GM19463 (cell line): ENCODE results near the gene SPSB1.
"Not testable (repeated sequence)": the region's sequence is repeated elsewhere in the genome, so short reads cannot be mapped to it uniquely, and the experiment has no call there.

ENCODE experiments used
- ATAC-seq: cut with Tn5 transposase; IDR thresholded peaks from one replicate; pipeline ENCODE4 v1.9.1; 2021; ENCODE audit warnings: mild to moderate bottlenecking, moderate library complexity; ENCODE audit not compliant: unreplicated experiment

SPSB1 gene

DNA sequence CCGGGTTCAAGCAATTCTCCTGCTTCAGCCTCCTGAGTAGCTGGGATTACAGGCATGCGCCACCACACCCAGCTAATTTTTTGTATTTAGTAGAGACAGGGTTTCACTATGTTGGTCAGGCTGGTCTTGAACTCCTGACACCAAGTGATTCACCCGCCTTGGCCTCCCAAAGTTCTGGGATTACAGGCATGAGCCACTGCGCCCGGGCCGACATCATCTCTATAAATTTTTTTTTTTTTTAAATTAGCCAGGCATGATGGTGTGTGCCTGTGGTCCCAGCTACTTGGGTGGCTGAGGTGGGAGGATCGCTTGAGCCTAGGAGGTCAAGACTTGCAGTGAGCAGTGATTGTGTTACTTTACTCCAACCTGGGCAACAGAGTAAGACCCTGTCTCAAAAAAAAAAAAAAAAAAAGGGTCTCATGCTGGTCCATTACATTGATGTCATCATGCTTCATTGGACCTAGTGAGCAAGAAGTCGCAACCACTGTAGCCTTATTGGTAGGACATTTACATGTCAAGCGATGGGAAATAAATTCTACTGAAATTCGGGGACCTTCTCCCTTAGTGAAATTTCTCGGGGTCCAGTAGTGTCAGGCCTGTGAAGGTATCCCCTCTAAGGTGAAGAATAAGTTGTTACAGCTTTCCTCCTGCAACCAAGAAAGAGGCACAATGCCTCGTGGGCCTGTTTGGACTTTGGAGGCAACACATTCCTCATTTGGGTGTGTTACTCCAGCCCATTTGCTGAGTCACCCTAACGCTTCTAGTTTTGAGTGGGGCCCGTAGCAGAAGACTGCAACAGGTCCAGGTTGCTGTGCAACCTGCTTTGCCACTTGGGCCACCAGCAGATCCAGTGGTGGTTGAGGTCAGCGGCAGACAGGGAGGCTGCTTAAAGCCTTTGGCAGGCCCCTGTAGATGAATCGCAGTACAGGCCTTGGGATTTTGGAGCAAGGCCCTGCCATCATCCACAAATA lies 7.2 kb downstream of the SPSB1 start:
- ATAC-seq: not testable (repeated sequence)

DNA sequence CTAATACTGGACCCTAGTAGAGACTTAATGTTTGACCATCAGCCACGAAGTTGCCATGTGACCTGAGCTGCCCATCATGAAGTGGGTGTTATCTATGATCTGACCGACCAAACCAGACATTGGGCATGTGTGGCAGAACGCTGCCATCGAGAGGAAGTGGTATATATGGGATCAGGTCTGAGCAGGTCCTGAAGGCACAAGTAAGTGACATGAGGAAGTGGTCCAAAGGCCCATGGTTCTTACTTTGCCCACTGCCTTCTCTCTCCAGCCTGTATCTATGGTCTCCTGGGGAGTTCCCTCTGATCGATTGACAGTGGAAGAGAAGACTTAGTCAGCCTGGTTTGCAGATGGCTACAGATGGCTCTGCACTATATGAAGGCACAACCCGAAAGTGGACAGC lies 7.9 kb downstream of the SPSB1 start:
- ATAC-seq: no peak

DNA sequence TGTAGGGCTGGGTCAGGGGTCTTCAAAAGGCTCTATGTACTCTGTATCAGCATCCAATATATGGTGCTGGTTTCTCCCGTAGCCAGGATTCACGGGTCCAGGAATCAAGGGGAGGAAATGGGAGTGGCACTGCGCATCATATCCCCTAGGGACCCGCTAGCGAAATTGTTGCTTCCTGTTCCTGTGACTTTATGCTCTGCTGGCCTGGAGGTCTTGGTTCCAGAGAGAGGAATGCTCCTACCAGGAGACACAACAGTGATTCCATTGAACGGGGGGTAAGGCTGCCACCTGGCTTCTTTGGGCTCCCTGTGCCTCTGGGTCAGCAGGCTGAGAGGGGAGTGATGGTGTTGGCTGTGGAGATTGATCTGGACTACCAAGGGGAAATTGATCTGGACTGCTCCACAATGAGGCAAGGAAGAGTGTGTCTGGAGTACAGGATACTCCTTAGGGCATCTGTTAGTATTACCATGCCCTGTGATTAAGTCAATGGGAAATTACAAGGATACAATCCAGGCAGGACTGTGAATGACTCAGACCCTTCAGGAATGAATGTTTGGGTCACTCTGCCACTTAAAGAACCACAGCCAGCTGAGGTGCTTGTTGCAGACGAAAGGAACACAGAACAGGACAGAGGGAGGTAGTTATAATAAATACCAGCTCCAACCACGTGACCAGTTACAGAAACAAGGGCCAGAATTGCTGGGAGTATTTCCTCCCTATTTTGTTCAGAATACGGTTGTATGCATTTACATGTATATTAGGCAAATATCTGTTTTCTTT lies 10.2 kb downstream of the SPSB1 start:
- ATAC-seq: no peak

DNA sequence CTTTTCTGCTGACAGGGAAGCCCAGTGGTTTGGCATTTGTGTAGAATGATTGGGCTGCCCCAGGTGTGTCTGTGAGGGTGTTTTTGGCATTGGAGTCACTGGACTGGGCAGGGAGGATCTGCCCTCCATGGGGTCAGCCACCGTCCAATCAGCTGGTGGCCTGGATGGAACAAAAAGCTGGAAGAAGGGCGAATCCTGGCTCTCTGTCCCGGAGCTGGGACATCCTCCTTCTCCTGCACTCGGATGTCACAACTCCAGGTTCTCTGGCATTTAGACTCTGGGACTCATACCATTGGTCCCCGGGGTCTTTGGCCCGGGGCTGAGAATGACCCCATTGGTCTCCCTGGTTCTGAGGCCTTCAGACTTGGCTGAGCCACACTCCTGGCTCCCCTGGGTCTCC lies 11.2 kb downstream of the SPSB1 start:
- ATAC-seq: no peak

DNA sequence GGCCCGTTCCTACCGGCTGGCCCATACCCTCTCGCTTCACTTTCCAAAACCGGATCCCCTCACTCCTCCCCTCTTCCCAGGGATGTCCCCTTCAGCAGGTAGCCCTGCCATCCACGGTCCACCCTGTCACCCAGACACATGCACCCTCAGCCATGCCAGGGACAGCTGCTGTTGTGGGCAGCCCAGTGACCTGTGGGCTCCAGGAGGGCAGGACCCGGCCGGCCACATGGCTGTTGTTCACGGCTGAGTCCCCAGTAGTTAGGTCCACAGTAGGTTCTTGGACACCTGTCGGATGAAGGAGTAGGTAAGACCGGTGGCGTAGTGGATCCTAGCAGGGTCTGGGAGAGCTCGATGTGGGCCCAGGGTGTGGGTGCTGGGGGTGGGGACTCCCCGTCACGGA lies 12.5 kb downstream of the SPSB1 start:
- no peak for ATAC-seq

DNA sequence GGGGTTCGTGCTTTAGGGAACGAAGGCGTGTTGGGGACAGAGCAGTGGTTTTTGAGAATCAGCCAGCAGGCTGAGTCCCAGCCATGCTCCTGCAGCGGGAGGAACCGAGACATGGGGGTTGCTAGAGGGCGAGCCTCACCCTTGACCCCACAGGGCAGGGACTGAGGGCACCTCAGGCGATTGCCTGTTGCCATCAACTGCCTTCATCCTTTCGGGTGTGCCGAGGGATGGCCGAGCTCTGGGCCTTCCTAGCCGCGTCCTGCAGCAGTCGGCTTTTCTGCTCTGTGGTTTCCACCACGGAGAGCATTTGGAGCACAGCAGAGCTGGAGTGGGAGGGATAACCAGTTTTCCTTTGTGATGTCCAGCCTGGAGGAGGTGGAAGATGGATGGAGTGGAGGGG lies 13.3 kb downstream of the SPSB1 start:
- ATAC-seq: no peak

DNA sequence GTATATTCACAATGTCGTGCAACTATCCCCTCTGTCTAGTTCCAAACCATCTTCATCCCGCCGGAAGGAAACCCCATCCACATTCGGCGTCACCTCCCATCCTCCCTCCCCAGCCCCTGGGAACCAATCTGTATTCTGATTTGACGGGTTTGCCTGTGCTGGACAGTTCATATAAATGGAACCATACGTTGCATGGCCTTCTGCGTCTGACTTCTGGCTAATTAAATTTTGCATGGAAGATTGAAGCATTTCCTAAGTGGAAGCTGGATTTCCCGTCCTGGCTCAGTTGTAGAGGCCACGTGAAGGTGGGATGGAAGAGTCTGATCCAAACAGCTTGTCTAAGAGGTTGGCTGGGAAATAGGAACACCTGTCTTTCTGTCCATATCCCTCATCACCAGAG lies 14.6 kb downstream of the SPSB1 start:
- ATAC-seq: no peak

DNA sequence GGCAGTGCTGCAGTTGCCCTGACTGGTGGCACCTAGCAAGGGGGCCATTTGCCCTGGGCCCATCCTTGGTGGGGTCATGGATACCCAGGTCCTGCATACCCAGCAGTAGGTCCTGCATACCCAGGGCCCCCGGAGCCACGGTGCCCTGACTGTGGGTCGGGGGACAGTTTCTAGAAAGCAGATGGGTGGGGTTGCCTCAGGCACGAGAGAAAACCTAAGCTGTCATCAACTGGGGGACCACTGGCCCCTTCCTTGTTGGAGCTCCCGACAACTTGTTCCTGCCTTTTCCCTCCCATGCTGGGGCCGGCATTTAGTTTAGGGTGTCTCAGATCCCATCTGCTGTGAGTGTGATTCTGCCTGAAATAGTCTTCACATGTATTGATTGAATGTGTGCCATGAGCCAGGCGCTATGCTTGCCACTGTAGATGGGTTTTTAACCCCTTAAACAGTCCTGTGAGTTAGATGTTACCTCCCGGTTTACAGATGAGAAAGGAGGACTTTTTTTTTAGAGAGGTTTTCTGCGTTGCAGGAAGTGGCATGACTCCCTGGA lies 15.6 kb downstream of the SPSB1 start:
- no peak for ATAC-seq

DNA sequence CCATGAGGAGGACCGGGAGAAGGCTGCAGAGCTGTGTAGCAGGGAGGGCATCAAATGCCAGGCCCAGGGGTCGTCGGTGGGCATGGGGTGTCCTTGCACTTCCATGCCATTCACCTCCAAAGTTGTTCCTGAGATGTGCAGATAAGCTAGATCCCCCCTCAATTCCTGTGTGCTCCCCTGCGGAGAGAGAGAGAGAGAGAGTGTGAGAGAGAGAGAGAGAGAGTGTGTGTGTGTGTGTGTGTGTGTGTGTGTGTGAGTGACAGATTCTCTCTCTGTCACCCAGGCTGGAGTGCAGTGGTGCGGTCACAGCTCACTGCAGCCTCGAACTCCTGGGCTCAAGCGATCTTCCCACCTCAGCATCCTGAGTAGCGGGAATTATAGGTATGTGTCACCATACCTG lies 16.4 kb downstream of the SPSB1 start:
- ATAC-seq: no peak

DNA sequence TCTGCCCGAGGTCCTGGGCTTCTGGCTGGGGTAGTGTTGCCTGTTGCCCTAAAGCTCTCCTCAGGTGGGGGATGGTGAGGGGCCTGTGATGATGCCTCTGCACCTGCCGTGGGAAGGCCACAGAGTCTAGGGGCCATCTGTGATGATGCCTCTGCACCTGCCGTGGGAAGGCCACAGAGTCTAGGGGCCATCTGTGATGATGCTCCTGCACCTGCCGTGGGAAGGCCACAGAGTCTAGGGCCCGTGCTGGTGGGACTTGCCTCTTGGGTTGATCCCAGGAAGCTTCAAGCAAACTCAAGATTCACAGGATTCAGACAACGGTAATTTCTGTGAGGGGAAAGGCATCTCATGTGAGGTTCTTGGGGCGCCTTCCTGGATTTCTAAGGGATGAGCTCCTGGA lies 17.3 kb downstream of the SPSB1 start:
- no peak for ATAC-seq

DNA sequence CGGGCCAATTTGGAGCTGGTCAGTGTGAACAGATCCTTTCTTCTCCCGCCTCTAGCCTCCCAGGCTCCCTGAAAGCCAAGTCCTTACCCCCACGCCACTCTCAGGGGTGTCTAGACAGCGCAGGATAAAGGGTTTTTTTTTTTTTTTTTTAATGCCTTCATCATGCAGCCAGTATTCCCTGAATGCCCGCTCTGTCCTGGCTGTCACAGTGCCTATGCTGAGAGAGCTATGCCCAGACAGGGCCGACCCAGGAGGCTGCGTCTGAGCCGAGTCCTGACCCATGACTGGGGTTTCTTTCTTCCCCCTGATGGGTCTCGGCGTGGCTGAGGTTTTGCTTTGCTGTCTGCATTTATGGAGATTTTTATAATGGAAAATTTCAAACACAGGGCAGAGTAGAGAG lies 18.3 kb downstream of the SPSB1 start:
- no peak for ATAC-seq

DNA sequence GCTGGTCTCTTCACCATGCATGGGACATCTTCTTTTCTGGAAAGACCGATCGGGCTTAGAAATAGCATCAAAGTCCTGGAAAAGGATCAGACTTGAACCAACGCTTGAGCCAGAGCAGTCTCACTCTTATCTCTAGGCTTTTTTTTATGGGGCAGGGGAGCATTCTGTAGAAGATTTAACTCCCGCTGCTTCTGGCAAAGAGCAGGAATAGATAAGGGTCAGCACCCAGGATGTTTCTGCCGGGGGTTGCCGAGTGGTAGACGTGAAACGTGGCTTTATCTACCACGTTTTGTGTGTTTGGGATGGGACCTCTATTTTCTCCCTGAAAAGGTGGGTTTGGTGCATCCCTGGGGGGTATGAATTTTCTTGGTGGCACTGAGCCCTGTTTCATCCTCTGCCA lies 18.8 kb downstream of the SPSB1 start:
- no peak for ATAC-seq

DNA sequence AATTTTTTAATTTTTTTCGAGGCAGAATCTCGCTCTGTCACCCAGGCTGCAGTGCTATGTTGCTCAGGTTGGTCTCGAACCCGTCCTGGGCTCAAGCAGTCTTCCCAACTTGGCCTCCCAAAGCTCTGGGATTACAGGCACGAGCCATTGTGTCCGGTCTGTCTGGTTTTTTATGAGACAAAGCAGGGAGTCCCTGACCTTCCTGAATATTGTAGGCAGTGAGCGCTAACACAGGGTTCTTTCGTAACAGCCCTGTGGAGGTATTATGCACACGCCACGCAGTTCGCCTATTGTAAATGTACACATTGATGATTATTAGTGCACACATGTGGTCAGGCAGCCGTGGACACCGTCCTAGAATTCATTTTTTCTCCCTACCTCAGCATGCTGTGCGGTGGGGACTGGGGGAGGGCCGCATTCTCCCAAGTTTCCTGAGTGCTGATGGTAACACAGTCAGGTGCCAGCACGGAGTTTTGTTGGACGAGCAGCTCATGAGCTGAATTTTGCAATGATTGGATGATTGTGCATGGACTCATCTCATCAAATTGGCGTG lies 19.6 kb downstream of the SPSB1 start:
- no peak for ATAC-seq

DNA sequence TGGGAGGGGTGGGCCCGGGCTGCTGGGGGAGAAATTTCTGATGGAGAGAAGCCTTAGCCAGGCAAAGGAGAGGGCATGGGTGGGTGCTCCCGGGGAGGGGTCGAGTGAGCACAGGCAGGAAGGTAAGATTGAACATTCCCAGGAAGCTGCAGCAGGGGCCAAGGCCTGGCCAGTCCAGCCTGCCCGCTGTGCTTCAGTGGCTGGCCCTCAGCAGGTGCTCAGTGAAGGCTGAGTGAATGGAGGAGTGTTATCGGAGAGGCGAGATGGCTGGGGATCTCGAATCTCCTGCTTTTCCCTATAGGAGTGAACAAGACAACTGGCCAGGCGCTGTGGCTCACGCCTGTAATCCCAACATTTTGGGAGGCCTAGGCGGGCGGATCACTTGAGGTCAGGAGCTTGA lies 20.9 kb downstream of the SPSB1 start:
- ATAC-seq: no peak

DNA sequence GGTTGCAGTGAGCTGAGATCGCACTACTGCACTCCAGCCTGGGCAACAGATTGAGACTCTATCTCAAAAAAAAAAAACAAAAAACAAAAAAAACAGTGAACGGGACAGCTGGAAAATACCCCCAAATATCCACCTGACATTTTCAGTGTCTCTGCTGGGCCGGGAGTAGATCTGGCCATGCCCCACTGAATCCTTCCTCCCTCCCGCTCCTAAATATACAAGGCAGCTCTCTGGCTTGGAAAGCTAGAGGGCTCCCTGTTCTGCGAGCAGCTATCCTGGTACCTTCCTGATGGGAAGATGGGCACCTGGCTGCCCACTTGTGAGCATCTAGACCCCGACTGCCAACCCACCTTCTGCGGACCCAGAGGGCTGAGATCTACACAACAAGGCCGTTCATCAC lies 21.4 kb downstream of the SPSB1 start:
- ATAC-seq: no peak

DNA sequence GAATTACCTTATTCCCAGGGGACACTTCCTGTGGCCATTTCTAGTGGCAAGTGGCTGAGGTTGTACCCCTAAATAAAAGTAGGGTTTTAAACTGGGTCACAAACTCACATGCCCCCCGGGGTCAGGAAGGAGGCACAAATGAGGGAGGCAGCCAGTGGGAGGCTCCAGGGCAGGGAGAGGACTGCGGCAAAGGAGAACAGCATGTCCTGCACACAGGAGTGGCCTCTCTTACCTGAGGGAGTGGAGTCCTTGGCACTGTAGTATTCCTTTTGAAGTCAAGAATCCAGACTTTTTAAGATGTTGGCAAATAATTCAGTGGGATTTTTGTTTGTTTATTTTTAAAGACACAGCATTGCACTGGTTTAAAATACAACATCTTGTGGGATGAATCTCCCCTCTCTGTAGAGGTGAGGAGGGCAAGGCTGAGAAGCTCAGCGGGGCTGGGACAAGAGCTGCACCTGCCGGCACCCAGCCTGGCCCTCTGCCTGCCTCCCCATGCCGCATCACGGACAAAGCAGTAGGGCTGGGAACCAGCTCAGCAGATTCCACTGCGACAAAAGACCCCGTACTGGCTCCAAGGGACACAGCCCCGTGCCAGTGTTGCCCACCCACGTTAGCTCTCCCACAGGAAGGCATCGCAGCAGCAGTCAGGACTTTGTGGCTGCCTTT lies 22.2 kb downstream of the SPSB1 start:
- no peak for ATAC-seq

DNA sequence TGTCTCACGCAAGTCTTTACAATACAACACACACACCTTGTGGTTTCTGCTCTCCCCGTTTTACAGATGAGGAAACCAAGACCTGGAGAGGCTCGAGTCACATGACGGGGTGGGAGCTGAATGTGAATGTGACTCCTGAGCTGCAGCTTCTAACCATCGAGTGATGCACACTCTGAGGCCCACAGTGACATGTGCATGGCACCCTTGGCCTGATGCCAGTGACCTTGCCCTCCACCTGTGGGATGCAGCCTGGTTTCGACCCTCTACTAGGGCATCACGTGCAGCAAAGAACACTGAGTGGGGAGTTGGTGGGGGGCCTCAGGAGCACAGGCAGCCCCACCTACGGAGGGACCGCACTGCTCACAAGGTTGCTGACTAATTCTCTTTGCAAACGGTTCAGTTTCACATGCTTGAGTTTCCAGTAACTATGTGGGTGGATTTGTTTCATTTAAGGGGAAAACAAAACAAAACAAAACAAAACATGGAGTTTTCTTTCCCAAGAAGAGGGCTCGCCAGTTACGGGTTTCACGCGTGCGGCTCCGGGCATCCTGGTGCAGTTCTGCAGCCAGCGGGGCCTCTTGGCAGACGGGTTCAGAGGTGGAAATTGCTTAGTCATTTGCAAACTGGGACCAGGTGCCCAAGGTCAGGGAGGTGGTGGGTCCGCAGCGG lies 22.9 kb downstream of the SPSB1 start:
- ATAC-seq: no peak

DNA sequence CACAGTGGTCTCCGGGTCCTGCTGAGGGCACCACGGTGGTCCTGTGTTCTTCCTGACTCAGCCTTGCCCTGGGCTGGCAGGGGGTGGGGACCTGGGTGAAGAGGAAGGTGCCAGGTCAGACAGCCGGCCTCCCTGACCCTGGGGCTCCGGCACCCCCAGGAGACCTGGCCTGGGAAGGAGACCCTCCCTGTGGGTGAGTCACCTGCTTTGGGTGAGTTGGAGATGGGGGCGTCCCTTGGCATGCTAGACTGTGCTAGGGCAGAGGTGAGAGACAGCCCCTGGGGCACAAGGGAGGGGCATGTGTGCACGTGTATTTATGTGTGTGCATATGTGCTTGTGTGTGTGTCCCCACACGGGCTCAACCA lies 23.4 kb downstream of the SPSB1 start:
- no peak for ATAC-seq

DNA sequence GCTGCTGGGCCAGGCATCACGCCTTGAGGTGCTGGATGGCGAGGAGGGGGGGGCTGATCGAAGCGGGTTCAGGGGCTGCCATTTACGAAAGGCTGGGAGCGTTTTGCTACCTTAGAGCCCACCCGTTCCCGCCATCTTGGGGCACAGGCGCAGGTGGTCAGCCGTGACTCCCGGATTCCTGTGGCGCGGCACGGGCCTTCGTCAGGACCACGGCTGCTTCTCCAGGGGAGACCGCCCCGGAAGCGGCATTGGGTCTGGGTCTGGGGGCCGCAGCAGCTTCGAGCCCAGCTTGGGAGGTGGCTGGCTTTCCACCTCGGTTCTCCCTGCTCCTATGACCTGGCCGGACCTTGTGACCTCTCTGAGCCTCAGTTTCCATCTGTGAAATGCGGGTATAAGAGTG lies 23.8 kb downstream of the SPSB1 start:
- no peak for ATAC-seq

DNA sequence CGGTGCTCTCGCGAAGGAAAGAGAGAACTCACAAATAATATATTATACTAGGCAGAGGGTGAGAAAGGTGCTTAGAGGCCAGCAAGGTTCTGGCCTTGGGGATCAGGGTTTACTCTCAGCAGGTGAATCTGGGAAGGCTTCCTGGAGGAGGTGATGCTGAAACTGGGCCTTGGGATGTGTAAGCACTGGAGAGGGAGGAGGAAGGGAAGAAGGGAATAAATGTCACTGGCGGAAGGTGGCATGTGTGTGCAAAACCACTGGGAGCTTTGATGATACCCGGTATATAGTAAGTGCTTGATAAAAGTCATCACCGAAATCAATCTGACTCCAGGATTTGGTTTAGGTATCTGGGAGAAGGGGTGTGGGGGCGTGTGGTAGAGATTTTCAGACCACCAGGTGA lies 24.4 kb downstream of the SPSB1 start:
- ATAC-seq: no peak
